SK-N-SH treated with all-trans-retinoic acid at 6 μM for 48 hours (cell line): ENCODE measurements around the gene DENND1C.

Experiments
- ATAC-seq: fragments of 200-7000 bp; cut with Tn5 transposase; 3 replicates; pipeline ENCODE4 v1.9.1; 2020; ENCODE audit warnings: mild to moderate bottlenecking, moderate library complexity
- CSDC2 ChIP-seq: fragments of 250-450 bp; sonication (Bioruptor Pico); IDR thresholded peaks from 2 replicates; pipeline ENCODE4 v1.5.0; 2020; ENCODE audit warnings: mild to moderate bottlenecking, moderate library complexity
- GLIS3 ChIP-seq: fragments of 250-450 bp; sonication (Bioruptor Pico); IDR thresholded peaks from 2 replicates; pipeline ENCODE4 v1.5.0; 2020; ENCODE audit warnings: mild to moderate bottlenecking, moderate library complexity
- OSR1 ChIP-seq: fragments of 250-450 bp; sonication (Bioruptor Pico); IDR thresholded peaks from 2 replicates; pipeline ENCODE4 v1.8.0; 2022; ENCODE audit warnings: moderate library complexity, mild to moderate bottlenecking, inconsistent platforms
- PPARA ChIP-seq: fragments of 250-450 bp; sonication (Bioruptor Pico); IDR thresholded peaks from 2 replicates; pipeline ENCODE4 v1.5.0; 2020; ENCODE audit warnings: mild to moderate bottlenecking, borderline replicate concordance
- SNAI2 ChIP-seq: fragments of 250-450 bp; sonication (Bioruptor Pico); IDR thresholded peaks from 2 replicates; pipeline ENCODE4 v1.5.0; 2020; ENCODE audit warnings: mild to moderate bottlenecking, moderate library complexity
- TCF4 ChIP-seq: fragments of 250-450 bp; sonication (Bioruptor Pico); IDR thresholded peaks from 2 replicates; pipeline ENCODE4 v1.8.0; 2021; ENCODE audit warnings: mild to moderate bottlenecking, moderate library complexity, borderline replicate concordance
- TOX ChIP-seq: fragments of 250-450 bp; sonication (Bioruptor Pico); IDR thresholded peaks from 2 replicates; pipeline ENCODE4 v1.8.0; 2021; ENCODE audit warnings: mild to moderate bottlenecking, moderate library complexity, borderline replicate concordance
- ZC3H10 ChIP-seq: fragments of 250-450 bp; sonication (Bioruptor Pico); IDR thresholded peaks from 2 replicates; pipeline ENCODE4 v1.5.1; 2021; ENCODE audit warnings: mild to moderate bottlenecking, moderate library complexity
- ZFP30 ChIP-seq: fragments of 450-650 bp; formaldehyde crosslinking; IDR thresholded peaks from 2 replicates; pipeline ENCODE4 v1.5.0; 2022; ENCODE audit warnings: mild to moderate bottlenecking, moderate library complexity
- ZNF565 ChIP-seq: fragments of 450-650 bp; formaldehyde crosslinking; conservative IDR thresholded peaks from 2 replicates; pipeline ENCODE4 v1.5.0; 2020; ENCODE audit warnings: low read depth, mild to moderate bottlenecking, moderate library complexity
- ZNF70 ChIP-seq: fragments of 450-650 bp; formaldehyde crosslinking; IDR thresholded peaks from 2 replicates; pipeline ENCODE4 v1.5.0; 2020; ENCODE audit warnings: mild to moderate bottlenecking, moderate library complexity
- ZNF8 ChIP-seq: fragments of 450-650 bp; formaldehyde crosslinking; IDR thresholded peaks from 2 replicates; pipeline ENCODE4 v1.5.0; 2020; ENCODE audit warnings: mild to moderate bottlenecking, moderate library complexity
- TF ChIP-seq, protein P1 (sequence below): fragments of 250-450 bp; sonication (Bioruptor Pico); IDR thresholded peaks from 2 replicates; pipeline ENCODE4 v1.5.1; 2021; ENCODE audit warnings: mild to moderate bottlenecking, moderate library complexity
- TF ChIP-seq, protein P2 (sequence below): fragments of 250-450 bp; sonication (Bioruptor Pico); IDR thresholded peaks from 2 replicates; pipeline ENCODE4 v1.8.0; 2020; ENCODE audit warnings: mild to moderate bottlenecking, moderate library complexity, borderline replicate concordance
- TF ChIP-seq, protein P3 (sequence below): fragments of 250-450 bp; sonication (Bioruptor Pico); IDR thresholded peaks from 2 replicates; pipeline ENCODE4 v1.8.0; 2021; ENCODE audit warnings: low read depth, mild to moderate bottlenecking, moderate library complexity, borderline replicate concordance

The DENND1C gene

DNA sequence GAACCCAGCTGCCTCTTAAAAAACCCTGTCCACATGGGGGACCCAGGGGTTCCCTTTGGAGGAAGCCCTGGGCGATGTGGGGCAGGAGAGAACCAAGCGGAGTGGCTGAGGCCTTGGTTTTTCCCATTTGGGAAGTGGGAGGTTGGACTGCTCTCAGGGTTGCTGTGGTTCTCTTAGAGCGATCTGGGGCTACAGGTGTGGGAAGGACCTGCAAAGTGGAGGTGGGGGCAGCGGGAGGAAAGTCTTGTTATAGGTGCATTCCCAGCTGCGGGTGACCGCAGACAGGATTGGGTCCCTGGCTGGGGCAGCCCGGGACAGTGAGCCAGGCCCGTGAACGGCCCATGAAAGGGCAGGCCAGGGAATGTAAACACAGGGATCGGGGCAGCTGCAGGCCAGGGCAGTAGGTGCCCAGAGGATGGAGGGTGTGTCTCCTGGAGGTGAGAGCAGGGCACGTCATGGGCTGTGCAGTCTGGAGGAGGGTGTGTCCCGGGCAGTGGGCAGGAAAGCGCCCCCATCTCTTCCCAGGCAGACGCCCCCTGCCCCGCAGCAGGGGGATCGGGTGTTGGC is 22.8 kb downstream of the DENND1C start (continued):
- TF ChIP-seq, protein P1, sequence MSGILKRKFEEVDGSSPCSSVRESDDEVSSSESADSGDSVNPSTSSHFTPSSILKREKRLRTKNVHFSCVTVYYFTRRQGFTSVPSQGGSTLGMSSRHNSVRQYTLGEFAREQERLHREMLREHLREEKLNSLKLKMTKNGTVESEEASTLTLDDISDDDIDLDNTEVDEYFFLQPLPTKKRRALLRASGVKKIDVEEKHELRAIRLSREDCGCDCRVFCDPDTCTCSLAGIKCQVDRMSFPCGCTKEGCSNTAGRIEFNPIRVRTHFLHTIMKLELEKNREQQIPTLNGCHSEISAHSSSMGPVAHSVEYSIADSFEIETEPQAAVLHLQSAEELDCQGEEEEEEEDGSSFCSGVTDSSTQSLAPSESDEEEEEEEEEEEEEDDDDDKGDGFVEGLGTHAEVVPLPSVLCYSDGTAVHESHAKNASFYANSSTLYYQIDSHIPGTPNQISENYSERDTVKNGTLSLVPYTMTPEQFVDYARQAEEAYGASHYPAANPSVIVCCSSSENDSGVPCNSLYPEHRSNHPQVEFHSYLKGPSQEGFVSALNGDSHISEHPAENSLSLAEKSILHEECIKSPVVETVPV (CRISPR knock-in tag): no peak
- TF ChIP-seq ZNF8 (CRISPR knock-in tag): no peak
- TF ChIP-seq, all 23 proteins: peak for 0

DNA sequence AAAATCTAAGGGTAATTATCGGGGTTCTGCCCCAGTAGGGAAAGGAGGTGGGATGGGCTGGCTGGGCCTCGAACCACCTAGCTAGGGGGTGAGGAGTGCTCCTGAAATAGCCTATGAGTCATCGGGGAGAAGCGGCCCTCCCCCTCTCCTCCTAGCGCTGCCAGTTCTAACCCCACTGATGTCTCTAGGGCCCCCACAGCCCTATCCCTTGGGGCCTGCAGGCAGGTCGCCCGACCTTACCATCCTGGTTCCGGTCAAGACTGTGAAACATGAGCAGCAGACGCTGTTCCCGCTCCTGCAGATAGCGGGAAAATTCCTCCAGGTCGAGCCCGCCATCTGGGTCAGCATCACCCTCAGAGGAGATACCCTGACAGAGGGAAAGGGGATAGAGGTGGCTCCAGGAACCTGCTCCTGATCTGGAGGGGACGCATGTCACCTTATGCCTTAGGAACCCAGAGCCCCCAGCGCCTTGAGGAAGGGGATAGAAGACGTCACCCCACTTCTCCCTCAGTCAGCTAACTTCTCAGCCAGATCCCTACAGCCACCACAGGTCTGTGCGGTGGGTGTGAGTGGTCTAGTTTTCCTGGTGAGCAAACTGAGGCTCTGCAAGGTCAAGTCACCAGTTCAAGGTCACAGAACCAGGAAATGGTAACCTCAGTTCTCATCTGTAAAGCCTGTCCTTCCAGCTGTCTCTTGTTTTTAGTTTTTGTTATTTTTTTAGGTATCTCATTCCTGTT is 23.5 kb downstream of the DENND1C start:
- TF ChIP-seq OSR1 (CRISPR knock-in tag) (no peak), SNAI2 (CRISPR knock-in tag) (no peak), CSDC2 (no peak), GLIS3 (CRISPR knock-in tag) (no peak), TCF4 (no peak), ZNF565 (CRISPR knock-in tag) (no peak), ZNF70 (no peak)
- TF ChIP-seq, protein P1 (CRISPR knock-in tag): no peak
- TF ChIP-seq, protein P2, sequence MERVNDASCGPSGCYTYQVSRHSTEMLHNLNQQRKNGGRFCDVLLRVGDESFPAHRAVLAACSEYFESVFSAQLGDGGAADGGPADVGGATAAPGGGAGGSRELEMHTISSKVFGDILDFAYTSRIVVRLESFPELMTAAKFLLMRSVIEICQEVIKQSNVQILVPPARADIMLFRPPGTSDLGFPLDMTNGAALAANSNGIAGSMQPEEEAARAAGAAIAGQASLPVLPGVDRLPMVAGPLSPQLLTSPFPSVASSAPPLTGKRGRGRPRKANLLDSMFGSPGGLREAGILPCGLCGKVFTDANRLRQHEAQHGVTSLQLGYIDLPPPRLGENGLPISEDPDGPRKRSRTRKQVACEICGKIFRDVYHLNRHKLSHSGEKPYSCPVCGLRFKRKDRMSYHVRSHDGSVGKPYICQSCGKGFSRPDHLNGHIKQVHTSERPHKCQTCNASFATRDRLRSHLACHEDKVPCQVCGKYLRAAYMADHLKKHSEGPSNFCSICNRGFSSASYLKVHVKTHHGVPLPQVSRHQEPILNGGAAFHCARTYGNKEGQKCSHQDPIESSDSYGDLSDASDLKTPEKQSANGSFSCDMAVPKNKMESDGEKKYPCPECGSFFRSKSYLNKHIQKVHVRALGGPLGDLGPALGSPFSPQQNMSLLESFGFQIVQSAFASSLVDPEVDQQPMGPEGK (CRISPR knock-in tag): no peak
- TF ChIP-seq, protein P3, sequence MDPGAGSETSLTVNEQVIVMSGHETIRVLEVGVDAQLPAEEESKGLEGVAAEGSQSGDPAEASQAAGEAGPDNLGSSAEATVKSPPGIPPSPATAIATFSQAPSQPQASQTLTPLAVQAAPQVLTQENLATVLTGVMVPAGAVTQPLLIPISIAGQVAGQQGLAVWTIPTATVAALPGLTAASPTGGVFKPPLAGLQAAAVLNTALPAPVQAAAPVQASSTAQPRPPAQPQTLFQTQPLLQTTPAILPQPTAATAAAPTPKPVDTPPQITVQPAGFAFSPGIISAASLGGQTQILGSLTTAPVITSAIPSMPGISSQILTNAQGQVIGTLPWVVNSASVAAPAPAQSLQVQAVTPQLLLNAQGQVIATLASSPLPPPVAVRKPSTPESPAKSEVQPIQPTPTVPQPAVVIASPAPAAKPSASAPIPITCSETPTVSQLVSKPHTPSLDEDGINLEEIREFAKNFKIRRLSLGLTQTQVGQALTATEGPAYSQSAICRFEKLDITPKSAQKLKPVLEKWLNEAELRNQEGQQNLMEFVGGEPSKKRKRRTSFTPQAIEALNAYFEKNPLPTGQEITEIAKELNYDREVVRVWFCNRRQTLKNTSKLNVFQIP (CRISPR knock-in tag): no peak
- TF ChIP-seq, all 23 proteins: peak for 0
- ATAC-seq: no peak

DNA sequence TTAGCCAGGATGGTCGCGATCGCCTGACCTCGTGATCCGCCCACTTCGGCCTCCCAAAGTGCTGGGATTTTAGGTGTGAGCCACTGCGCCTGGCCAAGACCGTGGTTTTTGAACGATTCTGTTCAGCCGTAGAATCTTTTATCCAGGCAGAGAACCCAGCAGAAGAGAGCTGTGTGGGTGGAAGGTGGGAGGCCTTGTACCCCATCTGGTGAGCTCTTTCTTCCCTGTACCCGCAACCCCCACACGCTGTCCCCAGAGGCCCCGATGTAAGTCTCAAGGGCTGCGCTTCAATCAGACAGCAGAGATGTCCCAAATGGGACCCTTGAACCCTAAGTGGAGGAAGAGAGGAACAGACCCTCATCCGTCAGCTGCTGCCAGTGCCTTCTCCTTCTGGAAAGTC is 25.7 kb downstream of the DENND1C start:
- ATAC-seq: no peak
- no peak for TF ChIP-seq TOX (CRISPR knock-in tag)
- no peak for TF ChIP-seq TCF4
- TF ChIP-seq ZC3H10 (CRISPR knock-in tag): no peak
- no peak for TF ChIP-seq ZFP30 (CRISPR knock-in tag)
- TF ChIP-seq SNAI2 (CRISPR knock-in tag): no peak
- TF ChIP-seq CSDC2: no peak
- TF ChIP-seq ZNF70: no peak
- TF ChIP-seq, protein P2 (CRISPR knock-in tag): no peak
- TF ChIP-seq ZNF8 (CRISPR knock-in tag): no peak
- TF ChIP-seq, protein P1 (CRISPR knock-in tag): no peak
- TF ChIP-seq PPARA: no peak
- no peak for TF ChIP-seq OSR1 (CRISPR knock-in tag)
- TF ChIP-seq, all 23 proteins: peak for 0
